ENCODE data around the gene MYO9B.
A peak's percentile ranks its signal among the peaks of the same experiment; 100 is the strongest.
"Not testable (repeated sequence)": the region's sequence is repeated elsewhere in the genome, so short reads cannot be mapped to it uniquely, and the experiment has no call there.

MYO9B gene

GRCh38 chr19:17155251-17155650 lies 79.7 kb downstream of the MYO9B start:
- DNase-seq, result no peak

DNA sequence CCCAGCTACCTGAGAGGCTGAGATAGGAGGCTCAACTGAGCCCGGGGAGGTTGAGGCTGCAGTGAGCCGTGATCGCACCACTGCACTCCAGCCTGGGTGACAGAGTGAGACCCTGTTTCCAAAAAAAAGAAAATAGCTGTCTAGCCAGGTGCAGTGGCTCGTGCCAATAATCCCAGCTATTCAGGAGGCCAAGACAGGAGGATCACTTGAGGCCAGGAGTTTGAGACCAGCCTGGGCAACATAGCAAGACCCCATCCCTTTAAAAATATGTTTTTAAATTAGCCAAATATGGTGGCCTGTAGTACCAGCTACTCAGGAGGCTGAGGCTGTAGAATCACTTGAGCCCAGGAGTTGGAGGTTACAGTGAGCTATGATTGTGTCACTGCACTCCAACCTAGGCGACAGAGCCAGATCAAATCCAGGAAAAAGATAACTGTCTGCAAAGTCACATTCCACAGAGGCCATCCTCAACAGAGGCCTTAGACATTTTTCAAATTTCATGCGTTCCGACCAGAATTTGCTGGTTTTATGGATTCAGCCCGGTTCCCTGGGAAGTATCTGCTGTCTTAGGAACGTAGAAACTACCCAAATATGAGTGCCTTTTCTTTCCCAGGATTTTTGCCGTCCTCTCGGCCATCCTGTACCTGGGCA lies 80.8 kb downstream of the MYO9B start:
- DNase-seq, result no peak

DNA sequence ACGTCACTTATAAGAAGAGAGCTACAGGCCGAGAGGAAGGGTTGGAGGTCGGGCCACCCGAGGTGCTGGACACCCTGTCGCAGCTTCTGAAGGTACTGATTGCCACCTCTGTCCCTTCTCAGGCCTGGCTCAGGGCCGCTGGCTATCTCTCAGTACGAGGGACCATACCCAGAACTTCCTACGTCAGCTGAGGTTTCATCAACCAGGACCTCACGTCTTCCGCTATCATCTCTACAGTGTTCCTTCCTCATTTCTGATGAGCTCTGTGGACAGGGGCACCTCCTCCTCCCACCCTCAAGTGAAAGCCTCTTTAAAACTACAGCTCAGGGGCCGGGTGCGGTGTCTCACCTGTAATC lies 81.3 kb downstream of the MYO9B start:
- no peak for DNase-seq

- no peak for DNase-seq
These were observed 83.0 kb downstream of the MYO9B start for GRCh38 chr19:17158584-17158983.

DNA sequence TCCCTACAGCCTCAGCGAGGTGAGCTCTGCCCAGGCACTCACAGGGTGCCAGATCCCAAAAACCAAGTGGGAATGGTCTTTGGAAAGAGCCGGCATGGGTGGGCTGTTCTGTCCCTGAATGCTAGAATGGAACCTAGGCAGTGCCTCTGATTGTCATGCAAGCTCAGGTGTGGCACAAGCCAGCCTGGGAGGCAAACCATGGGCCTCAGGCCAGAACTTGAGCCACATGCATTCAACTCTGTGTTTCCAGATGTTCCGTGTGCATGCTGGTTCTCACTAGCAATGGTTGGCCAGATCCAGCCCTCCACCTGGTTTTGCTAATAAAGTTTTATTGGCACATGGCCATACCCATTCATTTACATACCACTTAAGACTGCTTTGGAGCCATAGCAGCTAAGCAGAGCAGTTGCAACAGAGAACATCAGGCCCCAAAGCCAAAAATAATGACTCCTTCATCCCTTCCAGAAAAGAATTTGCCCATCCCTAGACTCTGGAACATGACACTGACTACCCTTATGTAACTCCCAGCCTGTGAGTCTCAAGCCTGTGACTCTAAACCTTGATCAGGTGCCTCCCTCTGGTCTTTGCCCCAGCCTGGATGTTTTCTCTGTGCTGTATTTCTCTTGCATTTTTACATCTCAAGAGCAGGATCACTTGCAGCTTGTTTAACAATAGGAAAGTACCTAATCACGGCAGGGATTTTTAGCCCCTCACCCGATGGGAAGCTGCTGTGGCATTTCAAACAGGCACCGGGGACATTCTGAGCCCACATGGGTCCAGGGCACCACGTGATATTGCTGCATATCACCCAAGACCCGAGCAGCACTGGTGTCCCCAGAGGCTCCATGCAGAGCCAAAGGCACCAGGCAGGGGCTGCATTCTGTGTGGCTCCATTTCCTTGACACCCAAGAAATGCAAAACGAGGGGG lies 84.2 kb downstream of the MYO9B start:
- no peak for DNase-seq

- DNase-seq, result no peak
These were observed 85.3 kb downstream of the MYO9B start for GRCh38 chr19:17160908-17161307.

- DNase-seq, result not testable (repeated sequence)
These were observed 86.6 kb downstream of the MYO9B start for GRCh38 chr19:17162131-17162530.

DNA sequence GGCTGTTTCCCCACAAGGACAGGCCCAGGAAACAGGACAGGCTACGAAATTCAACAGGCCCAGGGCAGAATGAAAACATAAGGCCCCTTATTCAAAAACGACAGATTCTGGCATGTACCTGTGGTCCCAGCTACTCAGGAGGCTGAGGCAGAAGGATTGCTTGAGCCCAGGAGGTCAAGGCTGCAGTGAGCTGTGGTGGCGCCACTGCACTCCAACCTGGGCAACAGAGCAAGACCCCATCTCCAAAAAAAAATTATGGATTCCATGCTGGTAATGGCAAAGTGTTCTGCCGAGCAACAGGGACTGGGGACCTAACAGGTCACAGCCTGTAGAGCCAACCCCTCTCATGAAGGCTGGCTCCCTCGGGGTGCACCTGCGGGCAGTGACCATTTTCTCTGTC lies 87.0 kb downstream of the MYO9B start:
- DNase-seq, result no peak

DNA sequence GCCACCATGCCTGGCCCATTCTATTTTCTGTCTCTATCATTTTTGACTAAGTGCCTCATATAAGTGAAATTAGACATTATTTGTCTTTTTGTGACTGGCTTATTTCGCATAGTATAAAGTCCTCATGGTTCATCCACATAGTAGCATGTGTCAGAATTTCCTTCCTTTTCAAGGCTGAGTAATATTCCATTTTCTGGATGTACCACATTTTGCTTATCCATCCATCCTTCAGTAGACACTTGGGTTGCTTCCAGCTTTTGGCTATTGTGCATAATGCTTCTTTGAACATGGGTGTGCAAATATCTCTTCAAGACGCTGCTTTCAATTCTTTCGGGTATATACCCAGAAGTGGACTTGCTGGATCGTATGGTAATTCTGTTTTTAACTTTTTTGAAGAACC lies 88.1 kb downstream of the MYO9B start:
- DNase-seq, result no peak

- no peak for DNase-seq
These were observed 89.1 kb downstream of the MYO9B start for GRCh38 chr19:17164639-17165038.

DNA sequence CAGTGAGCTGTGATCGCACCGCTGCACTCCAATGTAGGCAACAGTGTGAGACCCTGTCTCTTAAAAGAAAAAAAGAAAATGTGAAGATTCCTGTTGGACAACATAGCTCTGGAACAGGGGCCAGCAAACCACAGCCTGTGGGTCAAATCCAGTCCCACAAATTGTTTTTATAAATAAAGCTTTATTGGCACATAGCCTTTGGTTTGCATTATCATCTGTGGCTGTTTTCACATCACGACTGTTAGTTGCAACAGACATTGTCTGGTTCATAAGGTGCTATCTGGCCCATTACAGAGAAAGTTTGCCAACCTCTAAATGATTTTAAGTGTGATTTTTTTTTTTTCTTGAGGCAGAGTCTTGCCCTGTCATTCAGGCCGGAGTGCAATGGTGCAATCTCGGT lies 90.1 kb downstream of the MYO9B start:
- DNase-seq, result no peak

DNA sequence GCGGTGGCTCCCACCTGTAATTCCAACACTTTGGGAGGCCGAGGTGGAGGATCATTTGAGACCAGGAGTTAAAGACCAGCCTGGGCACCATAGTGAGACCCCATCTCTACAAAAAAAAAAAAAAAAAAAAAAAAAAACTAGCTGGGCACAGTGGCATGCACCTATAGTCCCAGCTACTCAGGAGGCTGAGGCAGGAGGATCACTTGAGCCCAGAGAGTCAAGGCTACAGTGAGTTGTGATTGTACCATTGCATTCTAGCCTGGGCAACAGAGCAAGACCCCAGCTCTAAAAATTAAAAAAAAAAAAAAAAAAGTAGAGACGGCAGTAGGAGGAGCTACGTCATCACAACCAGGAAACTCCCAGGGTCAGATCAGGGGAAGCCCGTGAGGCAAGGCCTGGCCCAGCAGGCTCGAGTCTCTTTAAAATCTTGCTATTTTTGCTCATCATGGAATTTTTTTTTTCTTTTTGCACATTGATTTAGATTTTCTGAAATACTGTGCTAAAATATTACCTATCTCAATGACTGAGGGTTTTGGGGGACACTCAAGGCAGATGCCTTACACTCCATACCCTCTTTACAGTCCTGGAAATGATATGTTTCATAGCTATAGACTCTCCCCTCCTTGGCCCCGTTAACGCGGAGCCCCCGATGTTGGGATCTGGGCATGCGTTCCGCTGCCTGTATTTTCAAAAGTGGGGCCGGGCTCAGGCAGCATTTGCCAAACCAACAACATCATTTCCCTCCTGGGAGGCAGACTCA lies 95.1 kb downstream of the MYO9B start:
- no peak for DNase-seq

DNA sequence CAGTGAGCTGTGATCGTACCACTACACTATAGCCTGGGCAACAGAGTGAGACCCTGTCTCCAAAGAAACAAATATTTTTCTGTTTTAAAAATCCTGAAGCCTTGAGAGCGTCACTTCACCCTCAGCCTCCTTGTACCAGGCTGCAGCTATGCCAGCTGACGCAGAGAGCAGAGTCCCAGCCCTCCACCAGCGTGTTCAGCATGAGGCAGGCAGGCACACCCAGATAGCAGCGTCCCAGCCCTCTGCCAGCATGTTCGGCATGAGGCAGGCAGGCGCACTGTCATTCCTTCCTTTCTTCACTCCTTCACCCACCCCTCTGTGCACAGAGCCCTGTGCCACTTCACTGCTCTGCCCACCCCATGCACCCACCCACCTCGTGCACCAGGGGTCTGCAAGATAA lies 96.3 kb downstream of the MYO9B start:
- DNase-seq, result no peak

DNA sequence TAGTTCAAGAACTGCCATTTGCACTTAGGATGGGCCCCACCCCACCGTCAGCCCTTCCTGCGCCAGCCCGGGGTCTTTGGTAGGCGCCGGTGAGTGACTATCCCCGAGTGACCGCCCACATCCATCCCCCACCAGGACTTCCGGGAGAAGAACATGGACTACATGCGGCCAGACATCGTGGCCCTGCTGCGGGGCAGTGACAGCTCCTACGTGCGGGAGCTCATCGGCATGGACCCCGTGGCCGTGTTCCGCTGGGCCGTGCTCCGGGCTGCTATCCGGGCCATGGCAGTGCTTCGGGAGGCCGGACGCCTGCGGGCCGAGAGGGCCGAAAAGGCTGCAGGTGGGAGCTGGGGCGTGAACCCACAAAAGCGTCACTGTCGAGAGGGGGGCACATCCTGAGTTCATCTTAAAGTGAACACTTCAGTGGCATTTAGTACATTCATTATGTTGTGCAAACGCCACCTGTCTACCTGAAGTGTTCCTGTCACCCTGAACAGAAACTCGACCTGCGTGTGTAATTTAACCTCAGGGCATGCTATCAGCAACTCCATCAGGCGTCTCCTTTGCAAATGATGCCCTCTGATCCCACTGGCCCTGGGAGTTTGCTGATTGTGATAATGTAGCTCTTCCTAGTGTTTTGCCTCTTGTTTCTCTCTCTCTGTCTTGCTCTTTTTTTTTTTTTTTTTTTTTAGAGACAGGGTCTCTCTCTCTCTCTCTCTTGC lies 97.2 kb downstream of the MYO9B start:
- DNase-seq, result peak in 2 of 3 experiments; percentile 3 to 51

DNA sequence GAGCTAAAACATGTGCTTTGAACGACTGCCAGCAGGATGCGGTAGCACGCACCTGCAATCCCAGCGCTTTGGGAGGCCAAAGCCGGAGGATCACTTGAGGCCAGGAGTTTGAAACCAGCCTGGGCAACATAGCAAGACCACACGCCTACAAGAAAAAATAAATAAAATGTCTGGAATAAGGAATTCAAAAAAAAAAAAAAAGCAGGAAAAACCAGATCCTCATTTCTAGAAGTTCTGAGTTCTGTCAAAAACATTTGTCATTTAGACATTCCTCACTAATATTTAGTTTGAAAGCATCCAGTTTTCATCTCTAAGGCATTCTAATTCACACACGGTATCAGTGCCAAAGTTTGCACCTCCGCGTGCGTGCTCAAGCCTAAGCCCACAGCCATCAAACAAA lies 102.7 kb downstream of the MYO9B start:
- DNase-seq, result no peak

DNA sequence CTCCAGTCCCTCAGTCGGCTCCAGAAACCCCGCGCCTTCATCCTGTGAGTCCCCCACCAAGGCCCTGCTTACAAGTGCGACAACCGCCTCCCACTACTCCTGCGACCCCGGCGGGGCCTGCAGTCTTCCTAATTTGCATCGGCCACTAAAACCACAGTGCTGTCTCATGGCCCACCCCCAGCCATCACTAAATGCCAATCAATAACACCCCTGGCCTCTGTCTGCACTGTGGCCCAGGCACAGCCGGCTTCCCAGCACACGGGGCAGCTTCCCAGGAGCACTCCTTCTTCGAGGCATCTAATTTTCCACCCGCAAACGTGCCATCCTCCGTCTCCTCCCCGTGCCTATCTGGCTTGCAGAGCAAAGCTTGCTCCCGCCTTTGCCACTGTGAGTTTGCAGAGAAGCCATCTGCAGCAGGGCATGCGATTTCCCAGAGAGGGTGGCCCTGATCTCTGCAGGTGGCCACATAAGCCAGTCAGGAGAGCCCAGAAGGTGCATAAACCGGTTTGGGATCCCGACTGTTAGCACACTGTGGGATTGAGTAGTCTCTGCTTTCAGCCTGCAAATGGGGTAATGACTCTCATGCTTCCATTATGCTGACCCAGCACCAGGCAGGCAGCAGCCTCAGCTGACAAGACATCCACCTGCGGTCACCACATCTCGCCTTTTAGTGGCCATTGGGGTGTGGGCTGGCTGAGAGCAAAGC lies 105.6 kb downstream of the MYO9B start:
- no peak for DNase-seq

DNA sequence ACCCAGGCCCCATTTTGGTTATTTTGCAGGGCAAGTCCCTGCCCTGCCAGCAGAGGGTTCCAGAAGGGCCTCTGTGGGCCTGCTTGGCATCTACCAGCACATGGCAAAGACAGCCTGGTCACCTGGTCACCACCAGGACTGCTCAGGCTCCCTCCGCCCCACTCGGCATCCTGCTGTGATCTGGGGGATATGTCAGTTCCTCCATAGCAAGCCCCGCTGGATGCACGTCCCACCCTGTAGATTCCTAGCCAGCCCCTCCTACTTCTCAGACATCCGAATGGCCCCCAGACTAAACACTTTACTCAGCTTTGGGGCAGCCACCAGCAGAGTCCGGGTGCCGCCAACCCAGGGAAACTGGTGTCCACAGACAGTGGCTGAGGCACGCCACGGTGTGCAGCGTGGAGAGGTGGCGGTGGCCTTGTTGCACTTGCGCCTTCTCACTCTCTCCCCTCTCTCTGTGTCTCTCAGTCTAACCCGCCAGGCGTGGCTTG lies 107.7 kb downstream of the MYO9B start:
- no peak for DNase-seq

- no peak for DNase-seq
These were observed 108.3 kb downstream of the MYO9B start for GRCh38 chr19:17183858-17184321.

- no peak for DNase-seq
These were observed 108.8 kb downstream of the MYO9B start for GRCh38 chr19:17184371-17184841.

GRCh38 chr19:17185590-17185989 lies 110.0 kb downstream of the MYO9B start:
- DNase-seq, result no peak

DNA sequence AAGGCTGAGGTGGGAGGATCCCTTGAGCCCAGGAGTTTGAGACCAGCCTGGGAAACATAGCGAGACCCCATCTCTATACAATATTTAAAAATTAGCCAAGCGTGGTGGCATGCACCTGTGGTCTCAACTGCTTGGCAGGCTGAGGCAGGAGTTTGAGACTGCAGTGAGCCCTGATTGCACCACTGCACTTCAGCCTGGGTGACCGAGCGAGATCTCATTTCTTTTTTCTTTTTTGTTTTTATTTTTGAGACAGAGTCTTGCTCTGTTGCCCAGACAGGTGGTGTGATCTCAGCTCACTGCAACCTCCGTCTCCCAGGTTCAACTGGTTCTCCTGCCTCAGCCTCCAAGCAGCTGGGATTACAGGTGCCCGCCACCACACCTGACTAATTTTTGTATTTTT lies 116.2 kb downstream of the MYO9B start:
- DNase-seq, result not testable (repeated sequence)

DNA sequence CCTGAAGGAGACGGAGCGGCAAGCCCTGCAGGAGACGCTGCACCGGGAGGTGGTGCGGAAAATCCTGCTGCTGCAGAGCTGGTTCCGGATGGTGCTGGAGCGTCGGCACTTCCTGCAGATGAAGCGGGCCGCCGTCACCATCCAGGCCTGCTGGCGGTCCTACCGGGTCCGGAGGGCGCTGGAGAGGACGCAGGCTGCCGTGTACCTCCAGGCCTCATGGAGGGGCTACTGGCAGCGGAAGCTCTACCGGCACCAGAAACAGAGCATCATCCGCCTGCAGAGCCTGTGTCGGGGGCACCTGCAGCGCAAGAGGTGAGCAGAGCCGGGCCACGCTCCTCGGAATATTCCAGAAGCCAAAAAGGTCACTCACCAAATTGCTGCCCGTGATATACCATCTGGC lies 117.2 kb downstream of the MYO9B start:
- no peak for DNase-seq
